HepG2 (cell line): ENCODE measurements around the gene C15orf62.

Source experiments
- TF ChIP-seq, protein P1 (sequence below): sonication (generic); formaldehyde crosslinking; IDR thresholded peaks from 2 replicates; pipeline ENCODE4 v1.5.1; 2020; ENCODE audit warnings: missing genetic modification reagents, mild to moderate bottlenecking, borderline replicate concordance
- TF ChIP-seq, protein P2 (sequence below): sonication (generic); formaldehyde crosslinking; IDR thresholded peaks from 2 replicates; pipeline ENCODE4 v1.5.0; 2020; ENCODE audit warnings: missing genetic modification reagents

DNA sequence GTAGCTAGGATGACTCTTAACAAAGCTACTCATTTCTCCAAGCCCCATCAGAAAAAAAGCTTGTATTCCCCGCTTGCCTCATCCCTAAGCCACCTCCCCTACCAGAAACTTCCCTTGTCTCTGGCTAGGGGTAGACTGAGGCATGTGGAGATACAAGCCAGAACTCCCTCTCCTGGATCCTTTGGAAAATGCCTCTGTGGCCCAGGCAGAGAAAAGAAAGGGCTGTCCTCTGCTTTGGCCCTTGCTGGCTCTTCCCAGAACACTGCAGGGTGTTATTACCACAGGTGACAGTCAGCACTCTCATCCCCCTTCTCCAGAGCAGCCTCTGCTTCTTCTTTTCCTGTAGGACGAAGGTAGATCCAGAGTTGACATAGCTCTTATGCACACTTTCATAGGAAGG is 29.9 kb upstream of the C15orf62 start:
- TF ChIP-seq, protein P1, sequence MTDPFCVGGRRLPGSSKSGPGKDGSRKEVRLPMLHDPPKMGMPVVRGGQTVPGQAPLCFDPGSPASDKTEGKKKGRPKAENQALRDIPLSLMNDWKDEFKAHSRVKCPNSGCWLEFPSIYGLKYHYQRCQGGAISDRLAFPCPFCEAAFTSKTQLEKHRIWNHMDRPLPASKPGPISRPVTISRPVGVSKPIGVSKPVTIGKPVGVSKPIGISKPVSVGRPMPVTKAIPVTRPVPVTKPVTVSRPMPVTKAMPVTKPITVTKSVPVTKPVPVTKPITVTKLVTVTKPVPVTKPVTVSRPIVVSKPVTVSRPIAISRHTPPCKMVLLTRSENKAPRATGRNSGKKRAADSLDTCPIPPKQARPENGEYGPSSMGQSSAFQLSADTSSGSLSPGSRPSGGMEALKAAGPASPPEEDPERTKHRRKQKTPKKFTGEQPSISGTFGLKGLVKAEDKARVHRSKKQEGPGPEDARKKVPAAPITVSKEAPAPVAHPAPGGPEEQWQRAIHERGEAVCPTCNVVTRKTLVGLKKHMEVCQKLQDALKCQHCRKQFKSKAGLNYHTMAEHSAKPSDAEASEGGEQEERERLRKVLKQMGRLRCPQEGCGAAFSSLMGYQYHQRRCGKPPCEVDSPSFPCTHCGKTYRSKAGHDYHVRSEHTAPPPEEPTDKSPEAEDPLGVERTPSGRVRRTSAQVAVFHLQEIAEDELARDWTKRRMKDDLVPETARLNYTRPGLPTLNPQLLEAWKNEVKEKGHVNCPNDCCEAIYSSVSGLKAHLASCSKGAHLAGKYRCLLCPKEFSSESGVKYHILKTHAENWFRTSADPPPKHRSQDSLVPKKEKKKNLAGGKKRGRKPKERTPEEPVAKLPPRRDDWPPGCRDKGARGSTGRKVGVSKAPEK (CRISPR knock-in tag) = no peak
- TF ChIP-seq, protein P2, sequence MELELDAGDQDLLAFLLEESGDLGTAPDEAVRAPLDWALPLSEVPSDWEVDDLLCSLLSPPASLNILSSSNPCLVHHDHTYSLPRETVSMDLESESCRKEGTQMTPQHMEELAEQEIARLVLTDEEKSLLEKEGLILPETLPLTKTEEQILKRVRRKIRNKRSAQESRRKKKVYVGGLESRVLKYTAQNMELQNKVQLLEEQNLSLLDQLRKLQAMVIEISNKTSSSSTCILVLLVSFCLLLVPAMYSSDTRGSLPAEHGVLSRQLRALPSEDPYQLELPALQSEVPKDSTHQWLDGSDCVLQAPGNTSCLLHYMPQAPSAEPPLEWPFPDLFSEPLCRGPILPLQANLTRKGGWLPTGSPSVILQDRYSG = no peak
